CD4-positive, alpha-beta T cell (primary cell): Measurements from ENCODE around the gene DSCAML1. TPM values are rescaled to one million over a fixed set of nuclear protein-coding genes. Genes with fewer than 3 reads are reported as not detected.

Source experiments
- ATAC-seq: fragments of 200-7000 bp; cut with Tn5 transposase; one replicate; pipeline ENCODE4 v1.10.0; 2022; ENCODE audit warnings: mild to moderate bottlenecking; ENCODE audit not compliant: poor library complexity
- CTCF ChIA-PET: fragments of 350-600 bp; sonication (Branson Sonifier 250); formaldehyde crosslinking; loops from one replicate; lab custom pipeline; 2021; ENCODE audit warnings: antibody characterized with exemption, inconsistent platforms; lab: Charles Lee
- POLR2A ChIA-PET: fragments of 350-600 bp; sonication (Branson Sonifier 250); formaldehyde crosslinking; loops from one replicate; lab custom pipeline; 2021; ENCODE audit warnings: antibody characterized with exemption, inconsistent platforms; lab: Charles Lee
- DNase-seq, 14 experiments: peaks; one replicate each; pipeline ENCODE4 v3.0.0-alpha.2; 2013 to 2020; ENCODE audit warnings: mixed read lengths in 2 of 14
- H3K27ac ChIP-seq, 2 donors: one replicate each; pipeline versions ENCODE4 v1.5.1 to v1.7.0; 2013; ENCODE audit warnings: low read length in 2 of 2, low read depth in 1 of 2, mild to moderate bottlenecking in 1 of 2
- H3K27me3 ChIP-seq, 2 experiments: 1 replicate in 1 of 2; 2 replicates in 1 of 2; pipeline versions ENCODE4 v1.6.1 to v1.7.0; 2013; ENCODE audit warnings: low read length in 2 of 2, control low read depth in 1 of 2, mild to moderate bottlenecking in 1 of 2, moderate library complexity in 1 of 2; ENCODE audit not compliant: insufficient read depth in 2 of 2, control insufficient read depth in 1 of 2
- H3K36me3 ChIP-seq: one replicate; pipeline ENCODE4 v1.6.1; 2013; ENCODE audit warnings: low read length, control low read depth; ENCODE audit not compliant: insufficient read depth
- H3K4me1 ChIP-seq: one replicate; pipeline ENCODE4 v1.6.1; 2013; ENCODE audit warnings: low read length, control low read depth; ENCODE audit not compliant: insufficient read depth
- H3K4me3 ChIP-seq: one replicate; pipeline ENCODE4 v1.5.1; 2013; ENCODE audit warnings: mild to moderate bottlenecking, low read length, moderate library complexity
- H3K9me3 ChIP-seq, 2 experiments: 1 replicate in 1 of 2; 2 replicates in 1 of 2; pipeline versions ENCODE4 v1.6.1 to v1.7.0; 2013; ENCODE audit warnings: low read length in 2 of 2, mild to moderate bottlenecking in 2 of 2, control low read depth in 1 of 2, moderate library complexity in 1 of 2; ENCODE audit not compliant: control insufficient read depth in 1 of 2, insufficient read depth in 1 of 2
- H3K27ac Mint-ChIP-seq: one replicate; pipeline ENCODE4 v1.8.0; 2020; ENCODE audit warnings: mixed read lengths
- H3K27me3 Mint-ChIP-seq: one replicate; pipeline ENCODE4 v1.8.0; 2021; ENCODE audit warnings: mixed read lengths
- H3K36me3 Mint-ChIP-seq: one replicate; pipeline ENCODE4 v1.8.0; 2021; ENCODE audit warnings: low read depth, mixed read lengths
- H3K4me1 Mint-ChIP-seq: one replicate; pipeline ENCODE4 v1.8.0; 2021; ENCODE audit warnings: low read depth, mixed read lengths
- H3K4me3 Mint-ChIP-seq: one replicate; pipeline ENCODE4 v1.8.0; 2020; ENCODE audit warnings: mild to moderate bottlenecking, mixed read lengths
- H3K9me3 Mint-ChIP-seq: one replicate; pipeline ENCODE4 v1.8.0; 2020; ENCODE audit warnings: mixed read lengths
- CTCF ChIP-seq: fragments of 200-600 bp; IDR thresholded peaks from one replicate; pipeline ENCODE4 v1.8.0; 2022; ENCODE audit warnings: antibody characterized with exemption, mild to moderate bottlenecking
- intact Hi-C, 2 experiments: fragments of 100-400 bp; cut with DNase I in 1 of 2; cut with micrococcal nuclease in 1 of 2; formaldehyde crosslinking; loops; one replicate each; pipeline versions ENCODE4 v1.15.1 to v1.9.0; 2023 to 2025; cut with DNase I, micrococcal nuclease
- total RNA-seq, 174 experiments: library from RNA in 2 of 174; stranded (reverse) in 2 of 174; gene quantifications; one replicate each; pipeline ENCODE4 v1.2.3 and lab custom pipeline; 2021 to 2026

The DSCAML1 gene
- total RNA-seq, 2 experiments from 2014 or later = 0.22 to 0.61 TPM

DNA sequence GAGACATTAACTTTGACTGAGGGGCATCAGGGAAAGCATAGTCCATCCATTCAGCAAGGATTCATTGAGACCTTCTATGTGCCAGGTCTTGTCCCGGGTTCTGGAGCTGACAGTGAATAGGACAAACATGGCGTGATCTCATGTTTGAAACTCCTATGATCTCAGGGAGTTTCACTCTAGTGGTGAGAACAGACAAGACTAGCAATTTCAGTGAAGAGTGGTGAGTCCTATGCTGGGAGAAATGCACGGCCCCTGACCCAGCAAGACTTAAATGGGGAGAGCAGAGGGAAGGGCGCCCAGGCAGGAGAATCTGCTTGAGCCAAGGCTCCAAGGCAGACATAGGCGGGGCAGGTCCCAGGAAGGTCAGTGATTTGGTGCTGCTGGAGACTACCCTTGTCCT lies 313.6 kb downstream of the DSCAML1 start:
- Mint-ChIP-seq H3K27ac (no peak overlapping the region), H3K27me3 (no peaks in the 10 kb centered on the region), H3K4me3 (no peak overlapping the region), H3K36me3 (no peaks in the 10 kb centered on the region), H3K9me3 (no peaks in the 10 kb centered on the region), H3K4me1 (no peaks in the 10 kb centered on the region)
- H3K9me3 ChIP-seq = peaks cover 0 to 4% of the 10 kb centered on the region in 2 experiments
- no peak for TF ChIP-seq CTCF
- CTCF ChIA-PET = no interaction called here
- no peaks in the 10 kb centered on the region for H3K36me3 ChIP-seq
- intact Hi-C loops = no loop called here
- no peak overlapping the region for H3K27ac ChIP-seq
- no peak for DNase-seq
- POLR2A ChIA-PET = no interaction called here
- no peak overlapping the region for H3K4me3 ChIP-seq
- H3K27me3 ChIP-seq = no peaks in the 10 kb centered on the region
- no peak for ATAC-seq
- no peaks in the 10 kb centered on the region for H3K4me1 ChIP-seq

GRCh38 chr11:117482881-117483280 lies 314.1 kb downstream of the DSCAML1 start:
- intact Hi-C loops = no loop called here
- Histone ChIP-seq H3K4me1 (no peaks in the 10 kb centered on the region), H3K4me3 (no peak overlapping the region), H3K27me3 (no peaks in the 10 kb centered on the region), H3K27ac (no peak overlapping the region), H3K36me3 (no peaks in the 10 kb centered on the region), H3K9me3 (peaks cover 0 to 4% of the 10 kb centered on the region in 2 experiments)
- no peaks in the 10 kb centered on the region for H3K27me3 Mint-ChIP-seq
- no peak for DNase-seq
- H3K4me3 Mint-ChIP-seq = no peak overlapping the region
- ATAC-seq = no peak
- H3K4me1 Mint-ChIP-seq = no peaks in the 10 kb centered on the region
- H3K27ac Mint-ChIP-seq = no peak overlapping the region
- CTCF ChIA-PET = no interaction called here
- no peaks in the 10 kb centered on the region for H3K9me3 Mint-ChIP-seq
- no peaks in the 10 kb centered on the region for H3K36me3 Mint-ChIP-seq
- TF ChIP-seq CTCF = no peak
- POLR2A ChIA-PET = no interaction called here

DNA sequence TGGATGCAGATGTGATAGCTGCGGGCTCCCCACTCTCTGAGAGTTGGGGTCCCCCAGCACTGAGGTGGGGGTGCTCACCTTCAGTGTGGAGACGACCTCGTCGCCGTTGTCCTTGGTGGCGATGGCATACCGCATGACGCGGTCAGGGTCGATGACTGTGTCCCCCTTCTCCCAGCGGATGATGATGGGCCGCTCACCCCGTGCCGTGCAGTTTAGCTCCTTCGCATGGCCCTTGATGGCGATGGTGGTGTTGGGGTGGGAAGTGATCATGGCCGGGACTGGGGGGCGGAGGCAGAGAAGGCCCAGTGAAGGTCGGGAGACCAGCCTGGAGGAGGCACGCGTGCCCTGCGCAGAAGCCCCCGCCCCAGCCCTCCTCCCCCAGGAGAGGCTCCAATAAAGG lies 315.1 kb downstream of the DSCAML1 start:
- ATAC-seq (no peak), DNase-seq (no peak)
- CTCF ChIA-PET = no interaction called here
- H3K27ac ChIP-seq = no peak overlapping the region
- TF ChIP-seq CTCF = no peak
- H3K9me3 Mint-ChIP-seq = no peaks in the 10 kb centered on the region
- POLR2A ChIA-PET = no interaction called here
- intact Hi-C loops = no loop called here
- H3K36me3 Mint-ChIP-seq = no peaks in the 10 kb centered on the region
- H3K4me1 ChIP-seq = no peaks in the 10 kb centered on the region
- H3K27me3 Mint-ChIP-seq = no peaks in the 10 kb centered on the region
- H3K4me1 Mint-ChIP-seq = no peaks in the 10 kb centered on the region
- no peak overlapping the region for H3K4me3 ChIP-seq
- peaks cover 0 to 4% of the 10 kb centered on the region in 2 experiments for H3K9me3 ChIP-seq
- no peaks in the 10 kb centered on the region for H3K27me3 ChIP-seq
- no peaks in the 10 kb centered on the region for H3K36me3 ChIP-seq
- no peak overlapping the region for H3K27ac Mint-ChIP-seq
- no peak overlapping the region for H3K4me3 Mint-ChIP-seq
